22Rv1 (cell line): ENCODE results near the gene SLC7A1.

Experiments used
- CTCF ChIP-seq: fragments of 450-650 bp; IDR thresholded peaks from 2 replicates; pipeline ENCODE4 v1.5.1; 2017; ENCODE audit warnings: mild to moderate bottlenecking
- ZFX ChIP-seq: fragments of 450-650 bp; IDR thresholded peaks from 2 replicates; pipeline ENCODE4 v1.6.1; 2017; ENCODE audit warnings: antibody characterized with exemption, borderline replicate concordance

GRCh38 chr13:29514720-29515310, 80.7 kb downstream of the SLC7A1 start:
- TF ChIP-seq CTCF (no peak), ZFX (no peak)
